Esophagus mucosa (tissue), 1 donor: ENCODE data around the gene TTF2. TPM values are rescaled to one million over a fixed set of nuclear protein-coding genes. Genes with fewer than 3 reads are reported as not detected.

ENCODE experiments used
- ATAC-seq: fragments of 200-7000 bp; cut with Tn5 transposase; one replicate; pipeline ENCODE4 v1.9.1; 2020
- total RNA-seq: library from RNA; stranded (reverse); gene quantifications from one replicate; pipeline ENCODE4 v1.2.4, GENCODE V29; 2023
- donor health status: DM: yes; HTN: yes; CAD: no.

TTF2 gene
- total RNA-seq, 1 donor from 2014 or later: 26.2 TPM

DNA sequence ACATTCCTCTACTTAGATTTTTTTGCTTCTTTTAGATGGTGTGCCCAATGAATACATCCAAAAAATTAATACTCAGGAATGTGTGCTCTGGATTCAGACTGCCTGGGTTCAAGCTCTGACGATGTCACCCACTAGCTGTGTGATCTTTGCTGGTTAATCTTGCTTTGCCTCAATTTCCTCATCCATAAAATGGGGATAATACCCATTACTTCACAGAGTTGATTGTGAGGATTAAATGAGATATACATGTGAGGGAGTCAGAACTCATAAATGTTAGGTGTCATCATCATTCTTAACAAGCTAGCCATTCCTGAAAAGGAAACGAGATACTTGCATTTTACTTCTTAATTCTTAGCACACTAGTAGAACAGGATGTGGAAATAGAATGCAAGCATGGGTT, 12.9 kb upstream of the TTF2 start:
- no peak for ATAC-seq

DNA sequence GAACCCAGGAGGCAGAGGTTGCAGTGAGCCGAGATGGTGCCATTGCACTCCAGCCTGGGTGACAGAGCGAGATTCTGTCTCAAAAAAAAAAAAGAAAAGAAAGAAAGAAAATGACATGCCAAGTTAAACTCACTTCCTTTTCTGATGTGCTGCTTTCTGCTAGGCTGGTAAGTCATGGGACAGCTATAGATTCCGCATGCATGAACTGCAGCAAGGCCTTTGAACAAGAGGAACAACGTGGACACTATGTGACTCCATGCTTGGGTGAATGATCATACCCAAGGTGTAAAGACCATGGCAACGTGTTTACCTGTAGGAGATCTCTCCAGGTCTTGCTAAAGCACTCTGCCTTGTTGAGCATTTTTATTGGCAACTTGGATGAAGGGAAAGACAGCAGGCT, 10.3 kb upstream of the TTF2 start:
- ATAC-seq: no peak

DNA sequence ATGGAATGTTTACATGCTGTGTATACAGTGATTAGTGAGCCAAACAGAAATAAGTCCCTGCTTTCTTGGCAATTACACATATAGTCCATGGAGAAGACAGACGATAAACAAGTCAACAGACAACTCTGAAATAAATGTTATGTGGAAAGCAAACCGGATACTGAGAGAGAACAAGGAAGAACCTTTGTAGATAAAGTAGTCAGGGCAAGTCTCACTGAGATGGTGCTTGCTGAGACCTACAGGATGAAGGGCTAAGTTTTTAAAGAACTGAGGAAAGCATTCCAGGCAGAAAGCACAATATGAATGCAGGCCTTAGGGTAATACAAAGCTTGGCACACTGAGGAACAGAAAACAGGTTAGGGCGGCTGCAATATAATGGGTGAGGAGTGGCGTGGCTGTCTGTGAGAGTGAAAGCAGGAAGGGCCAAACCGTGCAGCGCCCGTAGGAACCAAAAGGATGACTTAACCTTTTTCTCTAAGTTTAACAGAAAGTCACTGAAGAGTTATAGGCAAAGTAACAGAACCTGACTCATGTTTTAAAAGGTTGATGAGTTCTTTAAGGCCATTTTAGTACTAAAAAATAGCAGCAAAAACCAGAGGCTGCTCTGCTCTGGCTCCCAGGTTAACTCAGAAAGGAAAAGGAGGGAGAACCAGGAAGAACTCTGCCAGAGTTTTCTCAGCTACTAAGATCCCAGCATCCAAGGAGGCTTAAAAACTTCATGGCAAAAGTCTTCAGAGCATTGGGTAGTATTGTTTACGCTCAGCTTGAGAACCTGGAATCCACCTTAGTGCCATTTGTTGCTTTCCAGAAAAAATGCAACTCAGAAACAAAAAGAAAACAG, 8.7 kb upstream of the TTF2 start:
- peak; percentile 97 for ATAC-seq

DNA sequence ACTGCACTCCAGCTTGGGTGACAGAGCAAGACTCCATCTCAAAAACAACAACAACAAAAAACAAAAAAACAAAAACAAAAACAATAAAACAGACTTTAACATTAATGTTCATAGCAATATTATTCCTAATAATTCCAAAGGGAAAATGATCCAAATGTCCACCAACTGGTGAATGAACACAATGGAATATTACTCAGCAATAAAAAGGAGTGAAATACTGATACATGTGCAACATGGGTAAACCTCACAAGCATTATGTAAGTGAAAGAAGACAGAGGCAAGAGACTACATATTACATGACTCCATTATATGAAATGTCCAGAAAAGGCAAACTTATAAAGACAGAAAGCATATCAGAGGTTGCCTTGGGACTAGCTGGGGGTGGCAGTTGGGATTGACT, 6.1 kb upstream of the TTF2 start:
- ATAC-seq: no peak

DNA sequence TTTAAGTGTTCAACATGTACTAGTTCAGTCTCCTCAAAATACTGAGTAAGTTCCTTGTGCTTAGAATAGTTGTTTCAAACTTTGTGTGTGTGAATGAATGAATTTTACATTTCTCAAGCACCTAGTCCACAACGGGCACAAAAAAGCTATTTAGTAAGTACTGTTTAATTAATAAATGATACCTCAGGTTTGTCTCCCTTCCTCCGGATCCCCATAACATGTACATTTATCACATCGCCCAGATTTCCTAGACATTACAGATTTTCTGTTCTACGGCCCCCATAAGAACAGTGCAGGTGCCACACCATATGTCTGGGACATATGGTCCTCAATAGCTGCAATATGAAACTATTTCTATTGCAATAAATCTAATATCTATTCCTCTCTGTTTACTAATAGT, 1.3 kb upstream of the TTF2 start:
- ATAC-seq: no peak

DNA sequence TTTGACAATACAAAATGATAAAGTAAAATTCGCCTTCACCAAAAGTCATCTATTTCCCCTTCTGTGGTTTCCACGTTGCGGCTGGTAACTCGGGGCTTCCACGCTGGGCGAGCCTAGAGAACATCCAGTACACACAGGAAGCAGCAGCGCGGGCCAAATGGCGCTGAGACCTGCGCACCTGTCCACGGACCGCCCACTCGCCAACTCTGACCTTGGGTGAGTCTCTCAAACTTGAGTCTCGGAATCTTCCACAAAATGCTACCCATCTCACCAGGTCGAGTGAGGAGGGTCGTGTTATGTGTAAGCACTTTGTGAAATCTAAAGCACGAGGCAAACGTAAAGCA, 820 bp upstream of the TTF2 start:
- peak; percentile 59 for ATAC-seq

DNA sequence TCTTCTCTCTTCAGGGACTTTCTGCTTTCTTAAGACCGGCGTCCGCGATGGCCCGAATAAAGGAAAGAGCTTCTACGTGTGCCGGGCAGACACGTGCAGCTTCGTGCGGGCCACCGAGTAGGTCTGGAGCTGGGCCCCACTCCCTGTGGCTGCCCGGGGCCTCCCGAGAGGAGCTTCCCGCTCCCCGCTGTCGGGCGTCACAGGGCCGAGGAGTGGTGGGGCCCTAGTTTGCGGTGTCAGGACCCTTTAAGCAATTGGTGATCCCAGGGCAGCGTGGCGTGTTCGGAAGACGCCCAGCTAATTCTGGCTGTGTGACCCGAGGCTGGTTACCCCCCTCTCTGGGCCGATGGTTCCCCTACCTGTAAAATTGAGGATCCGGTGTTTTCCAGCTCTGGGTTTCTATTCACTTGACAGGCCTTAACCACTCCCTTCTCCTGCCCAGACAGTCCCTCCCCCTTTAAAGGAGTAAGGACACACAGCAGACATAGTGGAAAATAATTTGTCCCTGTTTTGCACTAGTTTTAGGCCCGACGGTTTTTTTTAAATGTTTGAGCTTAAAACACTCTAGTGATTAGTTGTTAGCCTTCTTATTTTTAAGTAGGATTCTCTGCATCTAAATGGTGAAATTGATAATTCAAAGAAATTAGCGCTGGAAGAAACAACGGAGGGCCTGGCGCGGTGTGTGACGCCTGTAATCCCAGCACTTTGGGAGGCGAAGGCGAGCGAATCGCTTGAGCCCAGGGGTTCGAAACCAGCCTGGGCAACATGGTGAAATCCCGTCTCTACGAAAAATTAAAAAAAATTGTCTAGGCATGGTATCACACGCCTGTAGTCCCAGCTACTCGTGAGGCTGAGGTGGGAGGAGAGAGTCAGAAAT, 553 bp downstream of the TTF2 start:
- peak; percentile 67 for ATAC-seq

DNA sequence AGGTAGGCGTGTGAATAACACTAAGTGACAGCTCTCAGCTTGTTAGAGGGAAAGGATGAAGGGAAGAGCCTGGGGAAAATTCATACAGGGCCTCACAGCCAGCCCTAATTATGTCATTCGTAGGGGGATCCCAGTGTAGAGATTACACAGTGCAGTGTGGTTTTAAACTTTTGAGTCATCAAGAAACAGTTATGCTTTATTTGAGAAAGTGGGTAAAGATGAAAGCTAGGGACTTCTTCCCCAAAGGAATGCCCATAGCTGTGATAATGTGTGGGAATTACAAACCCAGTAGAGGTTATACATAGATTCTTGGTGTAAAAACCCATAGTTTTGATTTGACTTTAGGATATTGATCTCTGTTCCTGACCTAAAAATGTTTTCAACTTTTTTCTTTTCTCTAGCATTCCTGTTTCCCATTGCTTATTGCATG, 1.9 kb downstream of the TTF2 start:
- no peak for ATAC-seq

DNA sequence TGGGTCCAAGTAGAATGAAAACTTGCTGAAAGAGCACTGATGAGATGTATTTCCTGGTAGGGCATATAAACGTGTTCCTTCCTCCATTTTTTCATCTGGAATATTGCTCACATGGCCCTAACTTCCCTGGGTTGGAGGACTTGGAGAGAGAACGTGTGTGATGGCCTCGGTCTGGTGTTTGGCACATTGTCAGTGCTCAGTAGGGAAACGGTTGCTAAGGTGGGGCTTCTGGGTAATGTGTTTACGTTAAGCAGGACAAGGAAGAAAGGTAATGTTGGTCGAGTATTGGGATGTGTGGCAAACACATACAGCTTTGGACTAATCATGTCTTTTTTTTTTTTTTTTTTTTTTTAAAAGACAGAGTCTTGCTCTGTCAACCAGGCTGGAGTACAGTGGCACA, 6.2 kb downstream of the TTF2 start:
- no peak for ATAC-seq

DNA sequence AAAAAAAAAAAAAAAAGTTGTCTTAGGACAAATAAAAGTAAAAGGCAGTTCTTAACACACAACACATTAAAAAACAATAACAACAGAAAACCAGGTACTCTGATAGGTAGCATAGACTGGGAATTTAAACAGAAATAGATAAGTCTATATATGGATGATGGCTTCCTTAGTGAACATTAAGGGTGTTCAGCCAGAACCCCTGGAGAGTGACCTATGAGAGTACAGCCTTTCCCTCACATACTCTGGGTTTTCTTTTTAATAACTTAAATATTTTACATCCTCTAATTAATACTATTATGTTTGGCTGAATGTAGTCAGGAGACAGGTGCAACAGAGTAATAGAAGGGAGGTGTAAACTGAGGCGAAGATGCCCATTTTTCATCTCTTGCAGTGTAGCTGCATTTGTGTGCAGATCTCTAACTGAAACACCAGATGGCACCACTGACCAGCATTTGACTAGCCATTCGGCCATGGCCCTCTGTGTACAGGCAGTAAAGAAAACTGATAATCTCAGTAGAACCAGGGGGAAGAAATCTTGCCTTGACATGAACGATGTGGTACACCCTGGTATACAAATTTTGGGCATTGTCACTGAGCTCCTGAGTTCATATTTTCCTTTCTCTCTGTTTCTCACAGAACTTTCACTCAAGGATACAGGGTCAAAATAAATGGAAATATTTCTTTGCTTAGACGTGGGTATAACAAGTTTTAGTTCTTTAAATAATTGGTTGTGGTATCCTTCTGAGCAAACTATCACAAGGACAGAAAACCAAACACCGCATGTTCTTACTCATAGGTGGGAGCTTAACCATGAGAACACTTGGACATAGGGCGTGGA, 7.6 kb downstream of the TTF2 start:
- peak; percentile 83 for ATAC-seq

DNA sequence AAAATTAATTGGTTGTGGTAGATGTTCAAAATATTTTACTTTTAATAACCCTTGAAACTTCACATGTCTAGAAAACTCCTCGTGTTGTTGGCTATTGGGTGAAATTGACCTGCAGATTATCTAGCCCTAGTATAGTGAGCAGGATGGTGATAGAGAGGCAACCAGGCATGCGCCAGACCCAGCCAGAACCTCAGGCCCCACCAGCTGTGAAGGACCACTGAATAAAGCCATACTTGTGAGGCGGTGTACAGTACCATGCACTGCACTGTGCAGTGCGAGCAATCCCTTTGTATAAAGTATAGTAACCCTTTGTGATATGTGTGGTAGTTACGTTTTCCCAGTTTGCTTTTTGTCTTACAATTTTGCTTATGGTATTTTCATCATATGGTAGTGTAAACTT, 8.5 kb downstream of the TTF2 start:
- no peak for ATAC-seq

DNA sequence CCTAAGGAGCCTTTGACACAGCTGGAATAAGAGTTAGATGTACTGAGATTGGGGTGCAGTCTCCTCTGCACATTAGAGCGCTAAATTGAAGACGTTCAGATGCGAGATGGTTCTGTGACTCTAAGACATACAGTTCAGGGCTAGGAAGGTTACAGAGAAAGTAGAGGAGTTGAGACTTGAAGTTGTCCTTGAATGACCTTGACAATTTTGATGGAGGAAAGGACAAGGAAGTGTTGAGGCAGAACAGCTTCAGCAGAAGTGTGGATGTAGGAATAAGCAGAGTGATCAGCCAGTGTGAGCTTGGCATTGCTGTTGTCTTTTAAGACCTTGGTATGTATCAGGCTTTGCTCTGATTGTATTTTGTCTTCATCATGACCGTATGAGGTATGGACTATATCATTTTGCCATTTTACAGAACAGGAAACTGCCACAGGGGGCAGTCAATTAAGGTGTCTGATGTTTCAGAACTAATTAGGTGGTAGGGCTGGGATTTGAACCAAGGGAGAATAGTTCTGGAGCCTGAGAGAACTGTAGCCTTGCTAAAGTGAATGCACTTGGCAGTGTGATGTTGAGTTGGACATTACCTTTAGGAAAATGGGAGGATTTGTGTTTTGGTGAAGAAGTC, 9.2 kb downstream of the TTF2 start:
- no peak for ATAC-seq

DNA sequence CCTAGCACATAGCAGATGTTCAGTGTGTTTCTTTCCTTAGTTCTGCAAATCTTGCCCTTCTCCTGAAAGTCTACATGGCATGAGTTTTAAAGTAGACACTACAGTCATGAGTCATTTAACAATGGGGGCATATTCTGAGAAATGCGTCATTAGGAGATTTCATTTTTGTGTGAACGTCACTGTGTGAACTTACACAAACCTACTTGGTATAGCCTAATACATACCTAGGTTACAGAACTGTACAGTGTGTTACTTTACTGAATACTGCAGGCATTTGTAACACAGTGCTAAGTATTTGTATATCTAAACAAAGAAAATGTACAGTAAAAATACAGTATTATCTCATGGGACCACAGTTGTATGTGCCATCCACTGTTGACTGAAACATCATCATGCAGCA, 10.0 kb downstream of the TTF2 start:
- no peak for ATAC-seq

DNA sequence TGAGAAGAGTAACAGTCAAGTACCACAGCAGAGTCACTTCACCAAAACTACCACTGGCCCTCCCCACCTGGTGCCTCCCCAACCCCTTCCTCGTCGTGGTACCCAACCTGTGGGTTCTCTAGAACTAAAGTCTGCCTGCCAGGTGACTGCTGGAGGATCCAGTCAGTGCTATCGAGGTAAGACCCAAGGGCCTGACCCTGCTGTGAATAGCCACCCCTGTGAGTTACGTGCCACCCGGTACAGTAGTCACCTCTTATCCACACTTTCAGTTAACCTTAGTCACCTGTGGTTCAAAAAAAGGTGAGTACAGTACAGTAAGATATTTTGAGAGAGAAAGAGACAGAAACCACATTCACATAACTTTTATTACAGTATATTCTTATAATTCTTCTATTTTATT, 16.5 kb downstream of the TTF2 start:
- no peak for ATAC-seq

DNA sequence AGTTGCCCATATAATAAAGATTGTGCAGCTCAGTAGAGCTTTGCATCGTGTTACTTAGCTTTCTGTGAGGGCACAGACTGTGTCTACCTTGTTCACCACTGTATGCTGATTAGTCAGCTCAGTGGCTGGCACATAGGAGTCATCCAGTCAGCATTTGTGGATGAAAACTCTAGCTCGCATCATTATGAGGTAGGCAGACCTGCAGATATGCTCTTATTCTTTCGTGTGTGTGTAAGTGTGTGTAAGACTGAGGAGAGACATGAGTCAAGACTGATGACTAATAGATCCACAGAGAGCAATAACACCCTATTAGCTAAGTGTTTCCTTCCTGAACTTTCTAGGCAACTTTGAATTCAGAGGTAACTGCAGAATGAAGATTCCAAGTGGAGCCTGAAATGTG, 17.1 kb downstream of the TTF2 start:
- ATAC-seq: peak; percentile 98

DNA sequence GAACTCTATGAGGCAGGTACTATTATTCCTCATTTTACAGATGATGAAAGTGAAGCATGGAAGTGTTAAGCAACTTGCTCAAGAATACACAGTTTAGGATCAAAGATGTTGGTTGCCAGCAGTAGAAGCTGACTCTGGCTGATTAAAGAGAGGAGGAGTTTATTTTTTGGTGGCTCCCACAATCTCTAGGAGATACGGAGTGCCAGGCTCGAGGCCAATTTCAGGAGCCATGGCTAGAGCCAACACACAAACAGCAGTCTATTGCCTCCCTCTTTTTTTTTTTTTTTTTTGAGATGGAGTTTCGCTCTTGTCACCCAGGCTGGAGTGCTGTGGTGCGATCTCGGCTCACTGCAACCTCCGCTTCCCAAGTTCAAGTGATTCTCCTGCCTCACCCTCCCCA, 19.6 kb downstream of the TTF2 start:
- ATAC-seq: no peak

DNA sequence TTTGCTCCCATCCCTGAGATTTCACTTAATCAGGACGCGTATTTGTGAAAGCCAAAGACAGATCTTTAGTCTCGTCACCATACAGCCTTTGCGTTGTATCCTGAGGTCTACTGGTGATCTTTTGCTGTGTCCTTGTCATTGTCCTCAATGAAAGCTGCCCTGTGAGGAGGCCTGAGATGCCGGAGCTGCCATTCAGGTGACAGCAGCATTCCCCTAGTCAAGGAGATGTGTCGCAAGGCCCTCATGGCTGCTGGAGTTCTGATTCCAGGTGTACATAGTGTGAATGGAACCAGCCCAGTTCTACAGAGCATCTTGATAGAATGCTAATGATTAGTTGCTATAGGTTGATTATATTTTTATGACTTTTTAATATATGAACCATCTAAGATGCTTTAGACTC, 24.1 kb downstream of the TTF2 start:
- no peak for ATAC-seq

DNA sequence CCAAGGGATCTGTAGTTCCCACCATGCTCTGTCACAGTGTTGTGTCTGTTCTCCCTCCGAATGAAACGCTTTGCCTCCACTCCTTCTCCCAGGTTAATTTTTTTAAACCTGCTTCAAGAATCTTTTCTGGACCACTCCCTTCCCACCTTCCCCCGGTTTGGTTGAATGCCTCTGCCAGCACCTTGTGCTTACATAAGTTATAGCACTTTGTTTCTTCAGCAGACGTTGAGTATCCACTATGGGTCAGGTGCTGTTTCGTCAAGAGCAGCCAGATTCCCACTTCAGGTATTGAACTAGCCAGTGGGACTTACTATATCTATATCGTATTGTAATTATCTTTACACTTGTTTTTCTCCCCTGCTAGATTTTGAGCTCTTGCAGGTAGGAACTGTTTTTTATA, 27.6 kb downstream of the TTF2 start:
- ATAC-seq: no peak

DNA sequence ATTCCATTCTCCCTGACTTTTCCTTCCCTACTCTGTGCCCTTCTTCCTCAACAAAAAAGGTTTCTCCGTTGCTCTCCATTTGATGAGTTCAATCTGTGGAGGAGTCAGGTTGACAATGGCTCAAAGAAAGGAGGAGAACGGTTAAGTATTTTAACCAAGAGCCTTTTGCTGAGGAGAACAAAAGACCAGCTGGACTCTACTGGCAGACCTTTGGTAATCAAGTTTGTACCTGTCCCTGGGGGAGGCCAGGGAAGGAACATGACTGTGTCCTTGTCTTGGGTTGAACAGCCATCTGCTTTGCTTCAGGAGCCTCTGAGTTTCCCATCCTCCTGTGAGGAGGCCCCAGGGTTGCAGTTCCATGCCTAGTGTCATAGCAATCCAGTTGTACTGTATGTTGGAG, 29.9 kb downstream of the TTF2 start:
- no peak for ATAC-seq

DNA sequence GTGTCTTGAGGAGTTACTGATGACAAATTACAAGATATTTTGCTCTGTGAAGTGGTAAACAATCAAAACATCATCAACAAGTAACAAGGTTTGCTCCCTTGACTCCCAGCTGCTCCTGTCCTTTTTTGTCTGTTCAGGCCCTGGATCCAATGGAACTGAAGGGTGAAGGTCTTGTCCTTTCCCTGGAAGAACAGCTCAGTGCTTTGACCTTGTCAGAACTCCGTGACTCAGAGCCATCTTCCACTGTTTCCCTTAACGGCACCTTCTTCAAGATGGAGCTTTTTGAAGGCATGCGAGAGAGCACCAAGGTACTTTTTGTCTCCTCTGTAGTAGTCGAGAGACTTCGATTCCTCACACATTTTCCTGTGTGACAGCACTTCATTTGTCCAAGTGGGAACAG, 32.5 kb downstream of the TTF2 start:
- ATAC-seq: no peak

DNA sequence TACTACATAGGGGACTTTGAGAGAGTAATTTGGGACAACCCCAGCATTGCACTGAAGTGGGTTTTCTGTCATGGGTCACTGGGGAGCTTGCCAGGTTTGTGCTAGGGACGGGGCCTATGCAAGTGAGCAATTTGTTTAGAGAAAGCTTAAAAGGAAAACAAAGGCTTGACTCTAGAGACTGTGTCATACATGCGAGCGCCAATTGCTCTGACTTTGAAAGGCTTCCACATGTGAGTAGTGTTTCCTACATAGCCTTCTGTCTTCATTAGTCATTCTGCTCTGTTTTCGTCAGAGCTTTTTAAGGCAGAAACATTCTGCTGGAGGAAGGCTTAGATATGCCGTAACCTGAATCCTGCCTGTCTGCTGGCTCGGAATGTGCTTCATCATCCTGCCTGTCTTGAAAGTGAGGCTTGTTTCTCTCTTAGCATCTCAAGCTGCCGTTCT, 33.0 kb downstream of the TTF2 start:
- peak; percentile 97 for ATAC-seq

DNA sequence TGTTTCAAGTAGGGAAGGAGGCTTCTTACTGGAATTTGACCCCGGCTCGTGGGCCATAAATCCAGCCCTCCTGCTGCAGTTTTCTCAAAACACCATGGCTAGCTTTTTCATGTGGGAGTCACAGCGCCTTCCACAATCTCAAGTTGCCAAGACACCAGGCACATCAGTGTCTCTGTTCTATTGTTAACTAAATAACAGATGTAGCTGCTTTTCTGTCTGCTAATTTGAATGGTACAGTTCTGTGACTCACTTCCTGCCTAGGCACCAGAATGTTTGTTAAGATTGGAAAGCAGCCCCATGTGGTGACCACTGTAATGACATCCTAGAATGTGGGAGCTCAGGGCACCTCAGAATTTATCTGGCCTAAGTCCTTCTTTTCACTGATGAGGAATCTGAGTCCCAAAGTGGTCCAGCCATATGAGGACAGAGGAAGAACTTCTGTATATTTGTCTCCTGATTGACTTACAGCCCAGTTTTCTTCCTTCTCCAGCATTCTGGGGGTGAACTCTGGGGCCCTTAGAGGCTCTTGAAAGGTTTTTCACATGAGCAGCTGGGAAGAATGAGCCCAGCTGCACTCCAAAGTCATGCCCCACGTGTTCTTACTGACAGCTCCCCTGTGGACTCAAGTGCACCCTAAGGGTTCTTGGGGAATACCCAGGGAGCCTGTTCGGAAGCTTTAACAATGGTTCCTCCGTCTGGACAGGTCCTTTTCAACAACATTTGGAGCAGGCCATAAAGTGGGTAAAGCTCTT, 33.9 kb downstream of the TTF2 start:
- peak; percentile 81 for ATAC-seq
